Transverse colon (tissue), 3 donors: ENCODE data around the gene TMEM88.

ENCODE experiments used
- CTCF ChIP-seq, 5 experiments: fragments of 200-600 bp in 3 of 5; fragments of 450-650 bp in 2 of 5; sonication (generic) in 3 of 5; IDR thresholded peaks; 1 replicate in 2 of 5; 2 replicates in 3 of 5; pipeline ENCODE4 v1.5.1; 2016 to 2017; ENCODE audit warnings: antibody characterized with exemption in 5 of 5, inconsistent platforms in 3 of 5, mild to moderate bottlenecking in 2 of 5, moderate library complexity in 1 of 5
- POLR2A ChIP-seq: fragments of 450-650 bp; IDR thresholded peaks from one replicate; pipeline ENCODE4 v1.6.1; 2016; ENCODE audit warnings: antibody characterized with exemption, mild to moderate bottlenecking, moderate library complexity

GRCh38 chr17:7854851-7855659 is at the start of gene TMEM88:
- no peak for TF ChIP-seq CTCF (IDR thresholded peaks at IDR 0.05)
- TF ChIP-seq POLR2A = no peak
